CD14-positive monocyte (primary cell): ENCODE measurements around the gene PIEZO2. TPM values are rescaled to one million over a fixed set of nuclear protein-coding genes. Genes with fewer than 3 reads are reported as not detected.

Source experiments
- DNase-seq, 3 donors: peaks; one replicate each; pipeline ENCODE4 v3.0.0-alpha.2; 2011 to 2022
- H2AFZ ChIP-seq: 2 replicates; pipeline ENCODE4 v1.6.0; 2012; ENCODE audit warnings: mild to moderate bottlenecking, low read depth, low read length, inconsistent platforms; ENCODE audit not compliant: insufficient read depth, poor library complexity, severe bottlenecking
- H3K27ac ChIP-seq, 2 donors: 1 replicate in 1 of 2; 2 replicates in 1 of 2; pipeline ENCODE4 v1.5.1; 2012 to 2013; ENCODE audit warnings: low read length in 2 of 2, control low read depth in 1 of 2, inconsistent platforms in 1 of 2, low read depth in 1 of 2, mild to moderate bottlenecking in 1 of 2
- H3K27me3 ChIP-seq, 2 donors: one replicate each; pipeline versions ENCODE4 v1.6.0 to v1.6.1; 2011 to 2013; ENCODE audit warnings: low read length in 2 of 2; ENCODE audit not compliant: control insufficient read depth in 2 of 2, insufficient read depth in 2 of 2
- H3K36me3 ChIP-seq, 2 donors: replicated peaks in 1 of 2; 1 replicate in 1 of 2; 2 replicates in 1 of 2; pipeline versions ENCODE4 v1.5.1 to v1.6.1; 2012 to 2013; ENCODE audit warnings: low read length in 2 of 2, control low read depth in 1 of 2, inconsistent platforms in 1 of 2, mild to moderate bottlenecking in 1 of 2; ENCODE audit not compliant: insufficient read depth in 2 of 2, control insufficient read depth in 1 of 2
- H3K4me1 ChIP-seq, 2 donors: 1 replicate in 1 of 2; 2 replicates in 1 of 2; pipeline versions ENCODE4 v1.5.1 to v1.6.1; 2012 to 2013; ENCODE audit warnings: low read length in 2 of 2, control low read depth in 1 of 2, inconsistent platforms in 1 of 2, mild to moderate bottlenecking in 1 of 2, moderate library complexity in 1 of 2; ENCODE audit not compliant: insufficient read depth in 2 of 2, control insufficient read depth in 1 of 2
- H3K4me2 ChIP-seq: replicated peaks from 2 replicates; pipeline ENCODE3; 2012; ENCODE audit warnings: low read length, moderate library complexity, mild to moderate bottlenecking; ENCODE audit not compliant: poor library complexity, severe bottlenecking; ENCODE audit errors: extremely low read depth
- H3K4me3 ChIP-seq, 3 experiments: fragments of 200-600 bp in 1 of 3; sonication (generic) in 1 of 3; replicated peaks in 1 of 3; 1 replicate in 2 of 3; 2 replicates in 1 of 3; pipeline ENCODE4 v1.5.1; 2011 to 2013; ENCODE audit warnings: low read length in 3 of 3, mild to moderate bottlenecking in 3 of 3, control low read depth in 2 of 3, low read depth in 2 of 3, inconsistent platforms in 1 of 3, moderate library complexity in 1 of 3
- H3K79me2 ChIP-seq: 2 replicates; pipeline ENCODE4 v1.6.0; 2012; ENCODE audit warnings: mild to moderate bottlenecking, control low read depth, inconsistent platforms, low read length, moderate library complexity; ENCODE audit not compliant: insufficient read depth
- H3K9ac ChIP-seq: 2 replicates; pipeline ENCODE4 v1.6.0; 2017; ENCODE audit warnings: low read length, mild to moderate bottlenecking; ENCODE audit not compliant: insufficient read depth, poor library complexity, severe bottlenecking
- H3K9me3 ChIP-seq, 2 donors: replicated peaks in 1 of 2; 1 replicate in 1 of 2; 2 replicates in 1 of 2; pipeline versions ENCODE4 v1.5.1 to v1.6.1; 2012 to 2013; ENCODE audit warnings: low read length in 2 of 2, control low read depth in 1 of 2; ENCODE audit not compliant: control insufficient read depth in 1 of 2, insufficient read depth in 1 of 2
- H4K20me1 ChIP-seq: 2 replicates; pipeline ENCODE4 v1.6.0; 2012; ENCODE audit warnings: mild to moderate bottlenecking, low read length, control low read depth, moderate library complexity; ENCODE audit not compliant: insufficient read depth
- H3K27ac Mint-ChIP-seq, 7 donors: one replicate each; pipeline ENCODE4 v1.8.0; 2020; ENCODE audit warnings: mild to moderate bottlenecking in 7 of 7, mixed read lengths in 7 of 7, moderate library complexity in 6 of 7, inconsistent platforms in 2 of 7
- H3K27me3 Mint-ChIP-seq, 3 donors: one replicate each; pipeline ENCODE4 v1.8.0; 2021 to 2022; ENCODE audit warnings: low read depth in 3 of 3, mild to moderate bottlenecking in 3 of 3, mixed read lengths in 3 of 3, moderate library complexity in 3 of 3, inconsistent platforms in 1 of 3
- H3K36me3 Mint-ChIP-seq, 2 donors: one replicate each; pipeline ENCODE4 v1.8.0; 2020; ENCODE audit warnings: mixed read lengths in 2 of 2, inconsistent platforms in 1 of 2, mild to moderate bottlenecking in 1 of 2
- H3K4me1 Mint-ChIP-seq: one replicate; pipeline ENCODE4 v1.8.0; 2020; ENCODE audit warnings: mild to moderate bottlenecking, mixed read lengths
- H3K4me3 Mint-ChIP-seq, 2 donors: one replicate each; pipeline ENCODE4 v1.8.0; 2020; ENCODE audit warnings: mild to moderate bottlenecking in 2 of 2, mixed read lengths in 2 of 2, moderate library complexity in 1 of 2
- H3K9me3 Mint-ChIP-seq, 7 donors: one replicate each; pipeline ENCODE4 v1.8.0; 2020 to 2022; ENCODE audit warnings: mixed read lengths in 7 of 7, mild to moderate bottlenecking in 6 of 7, moderate library complexity in 6 of 7, inconsistent platforms in 2 of 7
- WGBS: methylation state at CpG from one replicate; pipeline ENCODE4 v1.1.5; 2013; ENCODE audit warnings: missing lambda C conversion rate; ENCODE audit not compliant: insufficient coverage; 5-methylcytosine and 5-hydroxymethylcytosine counted together
- intact Hi-C, 2 donors: fragments of 100-400 bp; cut with micrococcal nuclease; formaldehyde crosslinking; loops; one replicate each; pipeline versions ENCODE4 v1.15.0 to v1.15.1; 2023
- polyA plus RNA-seq, 3 donors: library from polyadenylated mRNA; depleted of rRNA in 1 of 3; unstranded in 2 of 3; stranded (reverse) in 1 of 3; fragments of 300-500 nt in 2 of 3; fragments of >200 nt in 1 of 3; fragmentation: Illumina TruSeq in 2 of 3; gene quantifications; 1 replicate in 2 of 3; 2 replicates in 1 of 3; pipeline ENCODE4 v1.2.3, GENCODE V29; 2012 to 2021
- TF ChIP-seq, protein P1 (sequence below): fragments of 200-600 bp; IDR thresholded peaks from one replicate; pipeline ENCODE4 v1.8.0; 2022; ENCODE audit warnings: antibody characterized with exemption, mild to moderate bottlenecking

Gene PIEZO2
- polyA plus RNA-seq, 3 donors = not detected

DNA sequence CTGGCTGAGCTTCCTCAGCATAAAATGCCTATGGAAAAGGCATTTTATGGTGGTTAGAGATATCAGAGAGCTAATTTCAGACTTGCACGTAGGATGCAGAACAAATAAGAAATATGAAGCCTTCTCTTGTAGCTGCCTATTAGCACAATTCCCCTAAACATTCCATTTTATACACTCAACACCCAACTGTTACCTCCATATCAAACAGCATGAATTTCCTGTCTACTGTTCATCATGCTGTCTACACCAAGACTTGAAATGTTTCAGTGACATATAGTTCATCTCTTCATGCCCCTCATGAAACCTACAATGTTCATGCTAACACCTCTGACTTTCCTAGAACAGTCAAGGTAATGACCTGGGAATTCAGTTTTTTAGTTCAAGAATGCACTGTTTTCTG is 249.9 kb downstream of the PIEZO2 start:
- Histone ChIP-seq H3K27ac (no peak overlapping the region), H3K9me3 (no peaks in the 10 kb centered on the region), H3K27me3 (no peaks in the 10 kb centered on the region), H3K4me3 (no peak overlapping the region), H3K4me2 (no peak overlapping the region), H3K4me1 (no peaks in the 10 kb centered on the region), H3K79me2 (no peaks in the 10 kb centered on the region), H3K9ac (no peak overlapping the region), H2AFZ (no peak overlapping the region), H3K36me3 (no peaks in the 10 kb centered on the region), H4K20me1 (no peaks in the 10 kb centered on the region)
- Mint-ChIP-seq H3K4me3 (no peak overlapping the region), H3K36me3 (no peaks in the 10 kb centered on the region), H3K27me3 (peaks cover 0 to 2% (median 2%) of the 10 kb centered on the region in 3 donors), H3K4me1 (peaks cover 10% of the 10 kb centered on the region), H3K27ac (no peak overlapping the region), H3K9me3 (peaks cover 0 to 2% (median 0%) of the 10 kb centered on the region in 7 donors)
- TF ChIP-seq, protein P1, sequence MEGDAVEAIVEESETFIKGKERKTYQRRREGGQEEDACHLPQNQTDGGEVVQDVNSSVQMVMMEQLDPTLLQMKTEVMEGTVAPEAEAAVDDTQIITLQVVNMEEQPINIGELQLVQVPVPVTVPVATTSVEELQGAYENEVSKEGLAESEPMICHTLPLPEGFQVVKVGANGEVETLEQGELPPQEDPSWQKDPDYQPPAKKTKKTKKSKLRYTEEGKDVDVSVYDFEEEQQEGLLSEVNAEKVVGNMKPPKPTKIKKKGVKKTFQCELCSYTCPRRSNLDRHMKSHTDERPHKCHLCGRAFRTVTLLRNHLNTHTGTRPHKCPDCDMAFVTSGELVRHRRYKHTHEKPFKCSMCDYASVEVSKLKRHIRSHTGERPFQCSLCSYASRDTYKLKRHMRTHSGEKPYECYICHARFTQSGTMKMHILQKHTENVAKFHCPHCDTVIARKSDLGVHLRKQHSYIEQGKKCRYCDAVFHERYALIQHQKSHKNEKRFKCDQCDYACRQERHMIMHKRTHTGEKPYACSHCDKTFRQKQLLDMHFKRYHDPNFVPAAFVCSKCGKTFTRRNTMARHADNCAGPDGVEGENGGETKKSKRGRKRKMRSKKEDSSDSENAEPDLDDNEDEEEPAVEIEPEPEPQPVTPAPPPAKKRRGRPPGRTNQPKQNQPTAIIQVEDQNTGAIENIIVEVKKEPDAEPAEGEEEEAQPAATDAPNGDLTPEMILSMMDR = no peak
- no peak for DNase-seq
- intact Hi-C loops = no loop called here
- 100% methylated on average over 1 of the region's 1 CpG for WGBS

DNA sequence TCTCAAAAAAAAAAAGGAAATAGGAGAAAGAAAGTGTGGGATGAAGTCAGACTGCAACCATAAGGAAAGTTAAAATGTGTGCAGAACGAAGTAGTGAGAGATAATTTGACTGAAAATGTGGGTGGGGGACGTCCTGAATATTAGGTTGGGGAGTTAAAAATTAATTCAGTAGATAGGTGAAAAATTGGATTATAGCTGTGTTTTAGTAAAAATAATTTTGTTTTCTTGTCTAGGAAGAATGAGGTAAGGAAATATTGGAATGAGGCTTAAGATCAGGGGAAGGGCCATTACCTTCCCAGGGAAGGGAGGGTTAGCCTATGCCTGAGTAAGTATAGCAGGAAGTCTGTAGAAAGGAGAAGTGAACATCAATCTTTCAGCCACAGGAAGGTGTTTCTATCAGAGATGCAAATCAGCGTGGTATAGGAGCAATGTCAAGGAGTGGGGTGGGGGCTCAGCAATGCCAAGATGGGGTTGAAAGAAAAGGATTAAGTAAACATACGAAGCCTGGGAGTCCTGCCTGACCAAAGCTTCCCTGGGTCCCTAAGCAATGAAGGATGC is 250.9 kb downstream of the PIEZO2 start:
- no peaks in the 10 kb centered on the region for H3K79me2 ChIP-seq
- Mint-ChIP-seq H3K27me3 (peaks cover 2 to 3% (median 2%) of the 10 kb centered on the region in 3 donors), H3K27ac (no peak overlapping the region), H3K4me3 (no peak overlapping the region), H3K9me3 (peaks cover 0 to 2% (median 0%) of the 10 kb centered on the region in 7 donors), H3K4me1 (peaks cover 13% of the 10 kb centered on the region), H3K36me3 (no peaks in the 10 kb centered on the region)
- no peak overlapping the region for H3K4me2 ChIP-seq
- H3K4me1 ChIP-seq = no peaks in the 10 kb centered on the region
- no peak overlapping the region for H3K4me3 ChIP-seq
- DNase-seq = no peak
- no peaks in the 10 kb centered on the region for H3K36me3 ChIP-seq
- no peaks in the 10 kb centered on the region for H3K9me3 ChIP-seq
- H3K27ac ChIP-seq = no peak overlapping the region
- no peaks in the 10 kb centered on the region for H4K20me1 ChIP-seq
- no peaks in the 10 kb centered on the region for H3K27me3 ChIP-seq
- 60% methylated on average over 3 of the region's 4 CpGs for WGBS
- H3K9ac ChIP-seq = no peak overlapping the region
- TF ChIP-seq, protein P1 = no peak
- intact Hi-C loops = no loop called here
- H2AFZ ChIP-seq = no peak overlapping the region
